ENCODE data around the gene CGB3. TPM values are rescaled to one million over a fixed set of nuclear protein-coding genes. Genes with fewer than 3 reads are reported as not detected.
A peak's percentile ranks its signal among the peaks of the same experiment; 100 is the strongest.

CGB3 gene
- total RNA-seq, 1 experiment from 2014 or later: not detected

DNA sequence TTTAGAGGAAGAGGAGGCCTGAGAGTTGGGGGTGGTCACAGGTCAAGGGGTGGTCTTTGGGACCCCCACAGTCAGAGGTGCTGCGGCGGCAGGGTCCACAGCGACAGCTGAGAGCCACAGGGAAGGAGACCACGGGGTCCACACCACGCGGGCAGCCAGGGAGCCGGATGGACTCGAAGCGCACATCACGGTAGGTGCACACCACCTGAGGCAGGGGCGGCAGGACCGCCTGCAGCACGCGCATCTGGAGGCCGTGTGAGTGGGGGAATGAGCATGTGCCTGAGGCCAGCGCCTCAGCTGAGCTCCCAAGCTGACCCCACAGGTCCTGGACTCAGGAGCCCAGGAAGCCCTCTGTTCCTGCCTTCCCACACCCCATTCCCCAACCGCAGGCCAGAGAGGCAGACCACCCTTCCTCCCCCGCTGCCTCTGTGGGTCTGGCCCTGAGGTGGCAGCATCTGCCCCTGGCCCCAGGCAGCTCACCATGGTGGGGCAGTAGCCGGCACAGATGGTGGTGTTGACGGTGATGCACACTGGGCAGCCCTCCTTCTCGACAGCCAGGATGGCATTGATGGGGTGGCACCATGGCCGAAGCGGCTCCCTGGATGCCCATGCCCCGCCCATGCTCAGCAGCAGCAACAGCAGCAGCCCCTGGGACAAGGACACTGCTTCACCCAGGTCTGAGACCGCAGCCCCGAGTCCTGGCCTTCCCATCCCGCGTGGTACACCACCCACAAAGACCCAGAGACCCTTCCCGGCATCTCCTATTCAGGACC, 7.9 kb downstream of the CGB3 start:
- intact Hi-C loops (cut with micrococcal nuclease; ENCODE audit: unreplicated experiment): no loop called here
- peak overlapping the region; percentile 20 for H3K27ac Mint-ChIP-seq (ENCODE audit: unreplicated experiment)
- BruUV-seq (replicated peaks): no TSS peak
- peak overlapping the region; percentile 32 for H3K4me3 Mint-ChIP-seq (ENCODE audit: unreplicated experiment)
- DNase-seq: no peak
- Histone ChIP-seq H3K4me1 (0 out of 2 replicates have a peak, but pooled peaks cover 9% of the 10 kb centered on the region), H3K36me3 (ENCODE audit: control insufficient read depth, insufficient read depth, low read length) (peaks cover 1% of the 10 kb centered on the region; the same call in 1 of the 2 replicates), H3K4me3 (ENCODE audit: low read depth, low read length) (no peak overlapping the region), H3K9me3 (no peaks in the 10 kb centered on the region), H3K27me3 (replicated peaks; ENCODE audit: control insufficient read depth, insufficient read depth, low read length) (no peaks in the 10 kb centered on the region)
- TF ChIP-seq, protein P1, sequence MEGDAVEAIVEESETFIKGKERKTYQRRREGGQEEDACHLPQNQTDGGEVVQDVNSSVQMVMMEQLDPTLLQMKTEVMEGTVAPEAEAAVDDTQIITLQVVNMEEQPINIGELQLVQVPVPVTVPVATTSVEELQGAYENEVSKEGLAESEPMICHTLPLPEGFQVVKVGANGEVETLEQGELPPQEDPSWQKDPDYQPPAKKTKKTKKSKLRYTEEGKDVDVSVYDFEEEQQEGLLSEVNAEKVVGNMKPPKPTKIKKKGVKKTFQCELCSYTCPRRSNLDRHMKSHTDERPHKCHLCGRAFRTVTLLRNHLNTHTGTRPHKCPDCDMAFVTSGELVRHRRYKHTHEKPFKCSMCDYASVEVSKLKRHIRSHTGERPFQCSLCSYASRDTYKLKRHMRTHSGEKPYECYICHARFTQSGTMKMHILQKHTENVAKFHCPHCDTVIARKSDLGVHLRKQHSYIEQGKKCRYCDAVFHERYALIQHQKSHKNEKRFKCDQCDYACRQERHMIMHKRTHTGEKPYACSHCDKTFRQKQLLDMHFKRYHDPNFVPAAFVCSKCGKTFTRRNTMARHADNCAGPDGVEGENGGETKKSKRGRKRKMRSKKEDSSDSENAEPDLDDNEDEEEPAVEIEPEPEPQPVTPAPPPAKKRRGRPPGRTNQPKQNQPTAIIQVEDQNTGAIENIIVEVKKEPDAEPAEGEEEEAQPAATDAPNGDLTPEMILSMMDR (IDR thresholded peaks at IDR 0.05; ENCODE audit: insufficient read depth in 1 of 2, low read depth in 1 of 2, low read length in 1 of 2, severe bottlenecking in 1 of 2, unreplicated experiment in 1 of 2): no peak
- H3K9me3 Mint-ChIP-seq (ENCODE audit: unreplicated experiment): no peaks in the 10 kb centered on the region
- CTCF ChIA-PET: interaction anchor here (0.9 kb wide), 1 partner anchor 23 kb away, joined by 5 read pairs; the partner anchor contains the start of genes GYS1 and RUVBL2
- peaks cover 17% of the 10 kb centered on the region for H3K4me1 Mint-ChIP-seq (ENCODE audit: low read depth, unreplicated experiment)
- H3K36me3 Mint-ChIP-seq (ENCODE audit: insufficient read depth, unreplicated experiment): peaks cover 36% of the 10 kb centered on the region
- H3K27me3 Mint-ChIP-seq (ENCODE audit: insufficient read depth, unreplicated experiment): no peaks in the 10 kb centered on the region
- POLR2A ChIA-PET: no interaction called here

DNA sequence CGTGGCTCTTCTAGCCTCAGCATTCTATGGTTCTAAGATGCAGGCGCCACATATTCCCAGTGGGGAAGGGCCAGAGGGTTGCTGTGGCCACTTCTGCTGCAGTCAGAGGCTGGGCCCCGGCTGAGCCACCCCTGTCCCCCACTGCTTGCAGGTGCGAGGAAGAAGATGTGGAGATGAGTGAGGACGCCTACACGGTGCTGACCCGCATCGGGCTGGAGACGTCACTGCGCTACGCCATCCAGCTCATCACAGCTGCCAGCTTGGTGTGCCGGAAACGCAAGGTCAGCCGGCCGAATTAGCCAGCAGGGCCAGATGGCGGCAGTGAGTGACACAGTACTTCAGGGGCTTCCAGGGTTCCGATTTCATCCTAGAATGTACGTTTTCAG, 9.3 kb downstream of the CGB3 start:
- intact Hi-C loops (cut with micrococcal nuclease; ENCODE audit: unreplicated experiment): no loop called here
- Histone ChIP-seq H3K9me3 (no peaks in the 10 kb centered on the region), H3K4me3 (ENCODE audit: low read depth, low read length) (no peak overlapping the region), H3K4me1 (0 out of 2 replicates have a peak, but pooled peaks cover 9% of the 10 kb centered on the region), H3K27me3 (replicated peaks; ENCODE audit: control insufficient read depth, insufficient read depth, low read length) (no peaks in the 10 kb centered on the region), H3K36me3 (ENCODE audit: control insufficient read depth, insufficient read depth, low read length) (peaks cover 1% of the 10 kb centered on the region; the same call in 1 of the 2 replicates)
- no peak for DNase-seq
- Mint-ChIP-seq H3K27me3 (ENCODE audit: insufficient read depth, unreplicated experiment) (no peaks in the 10 kb centered on the region), H3K27ac (ENCODE audit: unreplicated experiment) (no peak overlapping the region), H3K36me3 (ENCODE audit: insufficient read depth, unreplicated experiment) (peaks cover 40% of the 10 kb centered on the region), H3K4me1 (ENCODE audit: low read depth, unreplicated experiment) (peaks cover 6% of the 10 kb centered on the region), H3K9me3 (ENCODE audit: unreplicated experiment) (no peaks in the 10 kb centered on the region), H3K4me3 (ENCODE audit: unreplicated experiment) (no peak overlapping the region)
- TF ChIP-seq, protein P1 (IDR thresholded peaks at IDR 0.05; ENCODE audit: insufficient read depth in 1 of 2, low read depth in 1 of 2, low read length in 1 of 2, severe bottlenecking in 1 of 2, unreplicated experiment in 1 of 2): no peak
- ChIA-PET CTCF (interaction anchor here (0.6 kb wide), 1 partner anchor 461 kb away, joined by 8 read pairs; no protein-coding TSS in a partner anchor), POLR2A (no interaction called here)
- BruUV-seq (replicated peaks): no TSS peak

DNA sequence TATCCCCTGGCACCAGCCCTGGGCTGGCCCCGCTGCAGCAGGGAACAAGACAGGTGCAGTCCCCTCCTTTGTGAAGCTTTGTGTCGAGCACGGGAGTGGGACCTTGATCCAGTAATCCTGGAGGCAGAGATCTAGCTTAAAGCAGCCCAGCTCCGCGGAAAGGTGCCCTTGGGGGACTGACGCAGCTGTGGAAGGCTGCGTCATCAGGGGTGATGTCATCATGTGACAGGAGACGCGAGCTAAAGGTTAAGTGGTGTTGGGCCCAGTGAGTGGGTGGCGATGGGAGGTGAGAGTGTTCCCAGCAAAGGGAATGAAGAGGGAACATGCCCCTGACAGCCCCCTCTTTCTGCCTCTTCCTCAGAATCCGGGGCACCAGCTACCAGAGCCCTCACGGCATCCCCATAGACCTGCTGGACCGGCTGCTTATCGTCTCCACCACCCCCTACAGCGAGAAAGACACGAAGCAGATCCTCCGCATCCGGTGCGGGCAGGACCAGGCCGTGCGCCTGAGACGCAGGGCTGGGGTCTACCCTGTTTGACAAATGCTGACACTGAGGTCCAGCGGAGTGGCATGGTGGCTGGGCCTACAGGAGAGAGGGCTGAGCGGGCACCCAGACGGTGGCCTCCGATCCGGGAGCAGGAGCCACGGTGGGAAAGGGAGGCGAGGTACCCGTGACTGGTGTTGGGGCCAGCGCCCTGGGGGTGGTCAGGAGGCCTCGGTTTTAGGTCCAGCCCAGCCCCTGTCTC, 9.8 kb downstream of the CGB3 start:
- peak overlapping the region; percentile 37 for H3K27ac Mint-ChIP-seq (ENCODE audit: unreplicated experiment)
- no peak overlapping the region for H3K4me3 Mint-ChIP-seq (ENCODE audit: unreplicated experiment)
- no TSS peak for BruUV-seq (replicated peaks)
- H3K27me3 Mint-ChIP-seq (ENCODE audit: insufficient read depth, unreplicated experiment): no peaks in the 10 kb centered on the region
- CTCF ChIA-PET: interaction anchor here (0.6 to 0.9 kb wide), 2 partner anchors 21 to 460 kb away, joined by 3 to 8 read pairs; partner anchors contain the start of genes GYS1 and RUVBL2
- H3K4me1 Mint-ChIP-seq (ENCODE audit: low read depth, unreplicated experiment): peaks cover 5% of the 10 kb centered on the region
- TF ChIP-seq, protein P1 (IDR thresholded peaks at IDR 0.05; ENCODE audit: insufficient read depth in 1 of 2, low read depth in 1 of 2, low read length in 1 of 2, severe bottlenecking in 1 of 2, unreplicated experiment in 1 of 2): no peak
- no peaks in the 10 kb centered on the region for H3K9me3 ChIP-seq
- POLR2A ChIA-PET: no interaction called here
- intact Hi-C loops (cut with micrococcal nuclease; ENCODE audit: unreplicated experiment): no loop called here
- H3K9me3 Mint-ChIP-seq (ENCODE audit: unreplicated experiment): no peaks in the 10 kb centered on the region
- no peak for DNase-seq
- H3K36me3 ChIP-seq (ENCODE audit: control insufficient read depth, insufficient read depth, low read length): peaks cover 3% of the 10 kb centered on the region; the same call in 1 of the 2 replicates
- no peak overlapping the region for H3K4me3 ChIP-seq (ENCODE audit: low read depth, low read length)
- 0 out of 2 replicates have a peak, but pooled peaks cover 4% of the 10 kb centered on the region for H3K4me1 ChIP-seq
- H3K36me3 Mint-ChIP-seq (ENCODE audit: insufficient read depth, unreplicated experiment): peaks cover 41% of the 10 kb centered on the region
- H3K27me3 ChIP-seq (replicated peaks; ENCODE audit: control insufficient read depth, insufficient read depth, low read length): no peaks in the 10 kb centered on the region

All from Caco-2 (cell line).